OCI-LY7 (cell line): ENCODE data around the gene GOLGA8N. TPM values are rescaled to one million over a fixed set of nuclear protein-coding genes. Genes with fewer than 3 reads are reported as not detected.

ENCODE experiments used
- BruUV-seq: library from RNA; stranded (reverse); fragments of 400-500 nt; replicated peaks from 2 replicates; lab custom pipeline; 2021; lab: Mats Ljungman, UMichigan
- CTCF ChIA-PET: fragments of 300-600 bp; sonication (Branson Sonifier 250); formaldehyde crosslinking; loops from one replicate; lab custom pipeline; 2022; ENCODE audit warnings: antibody characterized with exemption; ENCODE audit not compliant: unreplicated experiment; lab: Charles Lee
- POLR2A ChIA-PET: fragments of 300-600 bp; sonication (Branson Sonifier 250); formaldehyde crosslinking; loops from one replicate; lab custom pipeline; 2022; ENCODE audit warnings: antibody characterized with exemption; lab: Charles Lee
- DNase-seq: peaks from one replicate; pipeline ENCODE4 v3.0.0-alpha.2; 2015; ENCODE audit warnings: low spot score
- H2AFZ ChIP-seq: fragments of 200-600 bp; sonication (generic), shearing (Covaris generic); 2 replicates; pipeline ENCODE4 v1.6.1; 2014; ENCODE audit warnings: mild to moderate bottlenecking, antibody characterized with exemption, low read length, moderate library complexity
- H3K27ac ChIP-seq: fragments of 200-600 bp; sonication (generic); 2 replicates; pipeline ENCODE4 v1.5.1; 2014; ENCODE audit warnings: mixed run types, low read depth, mild to moderate bottlenecking, moderate library complexity, low read length, inconsistent platforms; ENCODE audit not compliant: poor library complexity, severe bottlenecking
- H3K36me3 ChIP-seq: fragments of 200-600 bp; sonication (generic); 2 replicates; pipeline ENCODE4 v1.6.1; 2014; ENCODE audit warnings: mild to moderate bottlenecking, antibody characterized with exemption, low read length, moderate library complexity, mixed read lengths; ENCODE audit not compliant: insufficient read depth
- H3K4me1 ChIP-seq: fragments of 200-600 bp; sonication (generic); 2 replicates; pipeline ENCODE4 v1.5.1; 2014; ENCODE audit warnings: mild to moderate bottlenecking, low read length; ENCODE audit not compliant: insufficient read depth, poor library complexity, severe bottlenecking
- H3K4me2 ChIP-seq: fragments of 200-600 bp; sonication (generic); 2 replicates; pipeline ENCODE4 v1.6.1; 2014; ENCODE audit warnings: mild to moderate bottlenecking, low read length
- H3K4me3 ChIP-seq: fragments of 200-600 bp; sonication (generic); 2 replicates; pipeline ENCODE4 v1.5.1; 2014; ENCODE audit warnings: mild to moderate bottlenecking, low read depth, low read length; ENCODE audit not compliant: poor library complexity, severe bottlenecking
- H3K79me2 ChIP-seq: fragments of 200-600 bp; sonication (generic); 2 replicates; pipeline ENCODE4 v1.6.1; 2016; ENCODE audit warnings: low read depth, mild to moderate bottlenecking, low read length, moderate library complexity, mixed read lengths; ENCODE audit not compliant: insufficient read depth
- H3K9me2 ChIP-seq: fragments of 200-600 bp; sonication (generic); 2 replicates; pipeline ENCODE4 v1.6.1; 2016; ENCODE audit warnings: mild to moderate bottlenecking, low read length, mixed read lengths; ENCODE audit not compliant: insufficient read depth
- H3K9me3 ChIP-seq: fragments of 200-600 bp; sonication (generic); 2 replicates; pipeline ENCODE4 v1.6.1; 2014; ENCODE audit warnings: mild to moderate bottlenecking, mixed run types, low read length, mixed read lengths
- H4K20me1 ChIP-seq: fragments of 200-600 bp; sonication (generic); 2 replicates; pipeline ENCODE4 v1.6.1; 2014; ENCODE audit warnings: mild to moderate bottlenecking, antibody characterized with exemption, low read length, moderate library complexity, mixed read lengths; ENCODE audit not compliant: insufficient read depth
- CTCF ChIP-seq: fragments of 200-600 bp; sonication (generic); conservative IDR thresholded peaks from 2 replicates; pipeline ENCODE4 v1.5.1; 2014; ENCODE audit warnings: mild to moderate bottlenecking, antibody characterized with exemption, low read length, moderate library complexity, mixed read lengths
- EZH2phosphoT487 ChIP-seq: fragments of 200-600 bp; sonication (generic); IDR thresholded peaks from 2 replicates; pipeline ENCODE4 v1.6.1; 2018; ENCODE audit warnings: low read depth, borderline replicate concordance, mild to moderate bottlenecking, mixed run types, antibody characterized with exemption, low read length, moderate library complexity, mixed read lengths
- intact Hi-C: fragments of 100-400 bp; cut with micrococcal nuclease; formaldehyde crosslinking; loops from one replicate; pipeline ENCODE4 v1.10.0; 2022; ENCODE audit not compliant: unreplicated experiment
- total RNA-seq, 2 experiments: library from RNA; depleted of rRNA in 1 of 2; stranded (reverse); fragments of >200 nt in 1 of 2; shearing (Covaris generic) in 1 of 2; gene quantifications; 2 replicates each; pipeline ENCODE4 v1.2.3, GENCODE V29; 2014 to 2022

GOLGA8N gene
- total RNA-seq, 2 experiments from 2014 or later: 2.0 to 2.8 TPM

- intact Hi-C loops: no loop called here
- ChIA-PET POLR2A (no interaction called here), CTCF (no interaction called here)
- Histone ChIP-seq H3K9me3 (no peaks in the 10 kb centered on the region), H2AFZ (no peak overlapping the region), H3K4me3 (no peak overlapping the region), H3K79me2 (peaks cover 2% of the 10 kb centered on the region; the same call in 1 of the 2 replicates), H3K27ac (no peak overlapping the region), H3K36me3 (peaks cover 76% of the 10 kb centered on the region), H3K4me1 (no peaks in the 10 kb centered on the region), H4K20me1 (no peaks in the 10 kb centered on the region), H3K9me2 (no peaks in the 10 kb centered on the region), H3K4me2 (no peak overlapping the region)
- TF ChIP-seq CTCF (no peak), EZH2phosphoT487 (no peak)
- no TSS peak for BruUV-seq
- no peak for DNase-seq
Measured at GRCh38 chr15:32643907-32644445, 50.7 kb downstream of the GOLGA8N start.

- H4K20me1 ChIP-seq: no peaks in the 10 kb centered on the region
- no TSS peak for BruUV-seq
- no peaks in the 10 kb centered on the region for H3K4me1 ChIP-seq
- DNase-seq: no peak
- no peaks in the 10 kb centered on the region for H3K79me2 ChIP-seq
- H3K27ac ChIP-seq: no peak overlapping the region
- H2AFZ ChIP-seq: no peak overlapping the region
- intact Hi-C loops: no loop called here
- no peak overlapping the region for H3K4me2 ChIP-seq
- TF ChIP-seq CTCF (no peak), EZH2phosphoT487 (no peak)
- ChIA-PET CTCF (no interaction called here), POLR2A (interaction anchor here (0.9 kb wide), 1 partner anchor 11 kb away, joined by 3 read pairs; no protein-coding TSS in a partner anchor)
- H3K4me3 ChIP-seq: no peak overlapping the region
- no peaks in the 10 kb centered on the region for H3K9me2 ChIP-seq
- H3K9me3 ChIP-seq: no peaks in the 10 kb centered on the region
- H3K36me3 ChIP-seq: peaks cover 72% of the 10 kb centered on the region
Measured at GRCh38 chr15:32646291-32646690, 53.0 kb downstream of the GOLGA8N start.

- H3K27ac ChIP-seq: no peak overlapping the region
- ChIA-PET CTCF (no interaction called here), POLR2A (no interaction called here)
- no peaks in the 10 kb centered on the region for H4K20me1 ChIP-seq
- BruUV-seq: no TSS peak
- H3K79me2 ChIP-seq: no peaks in the 10 kb centered on the region
- no peak overlapping the region for H2AFZ ChIP-seq
- DNase-seq: no peak
- no peaks in the 10 kb centered on the region for H3K9me3 ChIP-seq
- no peaks in the 10 kb centered on the region for H3K4me1 ChIP-seq
- H3K9me2 ChIP-seq: no peaks in the 10 kb centered on the region
- intact Hi-C loops: no loop called here
- no peak overlapping the region for H3K4me3 ChIP-seq
- H3K4me2 ChIP-seq: no peak overlapping the region
- TF ChIP-seq EZH2phosphoT487 (no peak), CTCF (peak; percentile 52)
- H3K36me3 ChIP-seq: peaks cover 85% of the 10 kb centered on the region
Measured at GRCh38 chr15:32649342-32649741, 56.1 kb downstream of the GOLGA8N start.
